Measurements from ENCODE around the gene TRPM8.

Gene TRPM8

GRCh38 chr2:233976087-233976486, 58.9 kb downstream of the TRPM8 start:
- no peak for DNase-seq (ENCODE audit: low read depth)

DNA sequence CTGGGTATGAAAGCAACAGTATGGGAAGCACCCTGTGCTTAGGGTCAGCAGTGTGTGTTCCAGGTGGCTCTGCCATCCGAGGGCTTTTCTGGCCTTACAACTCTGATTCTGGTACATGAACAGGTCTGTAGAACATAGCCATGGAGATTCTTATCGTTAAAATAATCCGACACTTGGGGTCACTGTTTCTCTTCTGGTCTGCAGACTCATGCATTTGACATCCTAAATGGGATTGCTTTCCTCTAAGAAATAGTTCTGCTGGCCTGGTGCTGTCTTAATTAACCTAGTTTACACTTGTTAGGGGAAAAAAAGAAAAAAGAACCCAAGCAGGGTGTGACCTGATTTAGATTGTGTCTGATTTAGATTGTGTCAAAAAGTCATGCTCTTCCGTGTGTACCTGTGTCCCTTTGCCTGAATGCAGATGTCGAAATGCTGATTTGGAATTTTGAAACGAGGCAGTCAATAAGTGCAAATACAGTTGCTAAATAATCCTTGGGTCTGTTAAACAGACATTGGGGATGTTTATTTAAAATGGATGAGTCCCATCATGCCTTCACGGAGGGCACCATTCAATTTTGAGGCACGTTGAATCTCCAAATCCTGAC, 59.6 kb downstream of the TRPM8 start:
- DNase-seq (ENCODE audit: low read depth): no peak

- DNase-seq (ENCODE audit: low read depth): no peak
These were observed 60.2 kb downstream of the TRPM8 start for GRCh38 chr2:233977296-233977837.

DNA sequence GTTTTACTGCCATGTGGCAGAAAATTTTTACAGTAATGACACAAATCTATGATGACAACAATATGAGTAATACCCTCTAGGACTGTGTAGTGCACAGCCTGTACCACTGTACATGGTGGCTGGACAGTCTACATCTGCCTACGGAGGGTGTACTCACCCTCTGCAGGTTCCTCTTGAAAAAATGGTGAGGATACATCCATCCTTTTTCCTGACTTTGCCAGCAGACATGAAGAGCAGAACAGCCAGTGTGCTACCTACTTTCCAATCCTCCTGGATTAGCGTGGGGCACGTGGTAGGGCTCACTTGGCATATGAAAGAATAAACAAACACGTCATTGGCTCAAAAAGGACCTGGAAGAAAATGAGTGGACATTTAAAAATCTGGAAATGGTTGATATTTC, 62.6 kb downstream of the TRPM8 start:
- DNase-seq (ENCODE audit: low read depth): no peak

GRCh38 chr2:233980955-233981561, 63.9 kb downstream of the TRPM8 start:
- DNase-seq (ENCODE audit: low read depth): no peak

DNA sequence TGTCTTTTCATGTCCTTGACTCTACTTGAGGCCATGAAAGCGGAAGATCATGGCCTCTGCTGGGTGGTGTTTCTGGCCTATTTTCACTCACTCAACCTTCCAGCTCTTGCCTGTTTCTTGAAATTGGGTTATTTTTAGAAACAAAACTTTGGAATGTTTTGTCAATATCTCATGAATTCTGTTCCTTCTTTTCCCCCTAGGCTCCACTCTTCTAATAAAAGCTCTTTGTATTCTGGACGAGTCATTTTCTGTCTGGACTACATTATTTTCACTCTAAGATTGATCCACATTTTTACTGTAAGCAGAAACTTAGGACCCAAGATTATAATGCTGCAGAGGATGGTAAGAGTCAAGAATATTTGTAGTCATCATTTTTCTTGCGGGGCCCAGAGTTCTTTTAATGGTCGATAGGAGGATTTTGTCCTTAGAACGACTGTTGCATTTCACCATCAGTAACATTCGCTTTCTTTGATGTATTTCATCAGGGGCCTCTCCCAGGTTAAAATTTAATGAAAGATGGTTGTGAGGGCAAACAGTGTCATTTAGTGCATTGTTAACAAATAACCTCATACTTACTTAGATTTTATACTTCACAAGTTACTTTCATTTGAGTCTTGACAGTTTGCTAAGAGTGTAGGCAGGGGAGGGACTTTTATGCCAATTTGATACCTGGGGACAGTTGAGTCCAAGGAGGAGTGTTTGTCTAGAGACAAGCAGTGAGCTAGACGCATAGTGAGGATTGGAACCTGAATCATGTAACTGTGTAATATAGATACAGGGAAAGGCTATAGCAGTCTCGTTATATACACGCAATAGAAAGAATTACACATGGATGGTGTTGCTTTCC, 64.6 kb downstream of the TRPM8 start:
- DNase-seq (ENCODE audit: low read depth): no peak

GRCh38 chr2:233982421-233983121, 65.4 kb downstream of the TRPM8 start:
- DNase-seq (ENCODE audit: low read depth): no peak

- no peak for DNase-seq (ENCODE audit: low read depth)
These were observed 66.3 kb downstream of the TRPM8 start for GRCh38 chr2:233983445-233983844.

GRCh38 chr2:233988581-233988980, 71.4 kb downstream of the TRPM8 start:
- DNase-seq (ENCODE audit: low read depth): no peak

DNA sequence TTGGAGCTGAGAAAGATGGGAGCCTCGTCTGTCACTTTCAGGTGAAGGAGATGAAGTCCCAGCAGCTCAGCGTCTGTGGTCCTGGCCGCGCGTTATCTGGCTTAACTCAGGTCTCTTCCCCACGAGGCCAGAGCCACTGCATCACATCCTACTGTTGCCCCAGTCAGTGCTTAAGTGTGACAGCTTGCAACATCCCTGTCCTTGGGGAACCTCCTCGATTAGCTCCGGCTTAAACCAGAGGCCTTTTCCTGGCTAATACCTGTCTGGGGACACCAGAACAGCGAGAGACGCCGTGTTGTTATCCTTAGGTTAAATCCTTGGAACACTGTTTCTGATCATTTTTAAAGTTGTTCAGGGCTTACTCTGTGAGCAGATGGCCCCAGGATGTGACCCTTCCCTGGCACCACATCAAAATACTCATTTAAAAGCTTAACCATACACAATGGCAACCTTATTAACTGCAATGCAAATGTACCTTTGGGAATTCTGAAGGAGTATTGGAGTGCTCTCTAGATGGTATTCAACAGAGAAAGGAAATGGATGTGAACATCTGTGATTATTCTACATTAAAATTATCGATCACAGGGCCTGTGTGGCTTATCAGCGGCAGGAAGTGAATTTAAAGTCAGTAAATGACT, 72.2 kb downstream of the TRPM8 start:
- no peak for DNase-seq (ENCODE audit: low read depth)

DNA sequence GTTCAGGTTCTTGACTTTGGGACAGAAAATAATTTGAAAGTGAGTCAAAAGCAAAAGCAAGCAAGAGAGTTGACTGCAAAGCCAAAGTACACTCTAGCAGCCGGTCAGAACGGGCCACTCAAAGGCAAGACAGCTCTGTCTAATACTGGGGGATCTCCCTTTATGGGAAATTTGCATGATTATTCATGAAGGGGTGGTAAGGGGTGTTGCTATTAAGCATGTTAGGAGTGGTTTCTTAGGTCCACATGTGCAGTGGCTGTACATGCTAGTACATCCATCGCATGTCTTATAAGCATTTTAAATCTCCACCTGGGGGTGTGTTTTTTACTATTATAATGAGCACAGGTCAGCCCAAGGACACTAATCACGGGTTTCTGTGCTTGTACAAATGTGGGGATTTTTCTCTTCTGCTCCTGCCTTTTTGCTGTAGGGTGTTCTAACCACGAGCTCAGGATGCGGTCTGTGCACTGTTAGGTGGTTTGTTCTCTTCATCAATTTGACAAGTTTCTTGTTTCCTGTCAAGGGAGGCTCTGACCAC, 73.2 kb downstream of the TRPM8 start:
- peak; percentile 54 for DNase-seq (ENCODE audit: low read depth)

- DNase-seq (ENCODE audit: low read depth): no peak
These were observed 74.0 kb downstream of the TRPM8 start for GRCh38 chr2:233991196-233991595.

DNA sequence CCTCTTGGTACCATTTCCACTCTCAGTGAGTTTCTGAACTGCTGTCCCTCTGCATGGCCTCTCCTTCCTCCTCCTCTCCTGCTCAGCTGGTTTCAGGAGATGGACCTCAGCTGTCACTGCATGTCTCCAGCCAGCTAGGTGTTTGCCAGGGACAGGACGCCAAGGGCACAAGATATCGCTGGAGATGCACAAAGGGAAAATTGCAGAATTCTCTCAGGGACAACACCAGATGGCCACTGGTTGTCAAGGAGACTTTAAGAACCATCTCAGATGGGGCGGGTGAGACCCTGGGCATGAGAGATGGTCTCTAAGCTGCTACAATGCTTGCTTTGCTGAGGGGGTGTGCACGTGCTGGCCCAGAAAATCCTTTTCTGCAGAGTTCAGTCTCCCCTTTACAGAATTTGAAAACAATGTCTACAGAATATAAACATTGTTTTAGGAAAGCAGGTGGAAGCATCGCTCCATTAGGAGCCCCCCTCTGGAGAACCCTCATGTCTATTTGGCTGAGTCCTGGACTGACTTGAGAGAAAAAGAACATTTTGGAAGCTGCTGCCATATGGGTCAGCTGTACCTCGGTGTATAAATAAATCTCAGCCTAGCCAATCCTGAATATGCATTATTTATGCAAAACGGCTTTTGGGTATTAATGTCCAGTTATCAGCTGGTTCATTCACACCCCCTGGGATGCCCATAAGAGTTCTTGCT, 75.5 kb downstream of the TRPM8 start:
- no peak for DNase-seq (ENCODE audit: low read depth)

DNA sequence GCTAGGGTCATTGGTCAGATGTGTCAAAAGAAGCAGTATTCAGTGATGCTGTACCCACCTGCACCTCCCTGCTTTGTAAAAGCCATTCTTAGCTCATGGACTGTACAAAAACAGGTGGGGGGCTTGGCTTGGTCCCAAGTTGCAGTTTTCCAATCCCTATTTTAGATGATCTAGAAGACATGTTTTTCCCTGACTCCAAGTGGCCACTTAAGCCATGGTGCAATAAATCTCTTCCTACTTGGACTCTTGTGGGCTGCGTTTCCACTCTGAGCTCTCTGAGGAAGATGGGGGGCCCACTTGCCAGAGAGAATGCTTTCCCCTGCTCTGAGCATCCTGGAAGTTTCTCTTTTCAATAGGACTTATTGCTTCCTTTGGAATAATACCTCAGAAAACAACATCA, 76.3 kb downstream of the TRPM8 start:
- no peak for DNase-seq (ENCODE audit: low read depth)

GRCh38 chr2:233994151-233994550, 77.0 kb downstream of the TRPM8 start:
- no peak for DNase-seq (ENCODE audit: low read depth)

DNA sequence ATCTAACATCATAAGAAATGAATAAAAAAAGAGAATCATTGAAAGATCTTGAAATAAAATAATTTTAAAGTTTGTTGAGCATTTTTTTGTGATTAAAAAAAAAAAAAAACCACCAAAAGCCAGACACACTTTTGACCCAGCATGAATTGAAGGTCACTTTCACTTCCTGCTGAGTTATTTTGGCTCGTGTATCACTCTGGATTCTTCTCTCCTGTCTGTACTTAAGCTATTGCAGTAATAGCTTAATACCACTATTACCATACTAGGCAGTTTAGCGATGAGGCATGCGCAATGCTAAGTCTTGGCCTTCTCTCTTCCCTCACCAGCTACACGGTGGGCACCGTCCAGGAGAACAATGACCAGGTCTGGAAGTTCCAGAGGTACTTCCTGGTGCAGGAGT, 78.8 kb downstream of the TRPM8 start:
- no peak for DNase-seq (ENCODE audit: low read depth)

DNA sequence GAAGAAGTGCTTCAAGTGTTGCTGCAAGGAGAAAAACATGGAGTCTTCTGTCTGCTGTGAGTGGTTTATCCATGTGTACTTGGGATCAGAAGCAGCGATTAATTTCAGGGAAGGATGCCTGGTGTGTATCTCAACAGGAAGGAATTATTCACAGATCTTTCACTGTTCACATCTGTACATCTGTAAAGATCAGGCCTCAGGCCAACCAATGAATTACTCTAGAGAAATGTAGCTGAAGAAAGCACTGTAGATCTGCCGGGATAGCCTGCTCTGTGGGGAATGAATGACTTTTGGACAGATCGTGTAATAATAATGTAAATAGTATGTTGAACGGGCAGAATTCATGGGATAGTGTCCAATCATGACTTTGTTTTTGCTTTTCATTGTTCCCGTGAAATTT, 79.3 kb downstream of the TRPM8 start:
- DNase-seq (ENCODE audit: low read depth): no peak

- DNase-seq (ENCODE audit: low read depth): no peak
These were observed 80.5 kb downstream of the TRPM8 start for GRCh38 chr2:233997707-233998106.

- no peak for DNase-seq (ENCODE audit: low read depth)
These were observed 82.0 kb downstream of the TRPM8 start for GRCh38 chr2:233999182-233999581.

GRCh38 chr2:234001380-234002160, 84.4 kb downstream of the TRPM8 start:
- no peak for DNase-seq (ENCODE audit: low read depth)

All from activated gamma-delta T cell treated with anti-CD3 and anti-CD28 coated beads, Interleukin-2, amount 50 U/mL, for 16 hours (primary cell).